ENCODE data around the gene CSTPP1.
"Not testable (repeated sequence)": the region's sequence is repeated elsewhere in the genome, so short reads cannot be mapped to it uniquely, and the experiment has no call there.

CSTPP1 gene

GRCh38 chr11:46961041-46961440 is 24.5 kb downstream of the CSTPP1 start:
- DNase-seq, result no peak

GRCh38 chr11:46961886-46962285 is 25.3 kb downstream of the CSTPP1 start:
- not testable (repeated sequence) for DNase-seq

GRCh38 chr11:46963844-46964243 is 27.3 kb downstream of the CSTPP1 start:
- no peak for DNase-seq

GRCh38 chr11:46966773-46967172 is 30.2 kb downstream of the CSTPP1 start:
- no peak for DNase-seq

GRCh38 chr11:46967962-46968361 is 31.4 kb downstream of the CSTPP1 start:
- DNase-seq, result peak; percentile 0

- no peak for DNase-seq
Observed at GRCh38 chr11:46969379-46969778, 32.8 kb downstream of the CSTPP1 start.

- no peak for DNase-seq
Observed at GRCh38 chr11:46970913-46971625, 34.5 kb downstream of the CSTPP1 start.

GRCh38 chr11:46972343-46972742 is 35.8 kb downstream of the CSTPP1 start:
- DNase-seq, result peak; percentile 63

- no peak for DNase-seq
Observed at GRCh38 chr11:46972821-46973220, 36.3 kb downstream of the CSTPP1 start.

- DNase-seq, result no peak
Observed at GRCh38 chr11:46976182-46976854, 39.8 kb downstream of the CSTPP1 start.

- DNase-seq, result no peak
Observed at GRCh38 chr11:46977038-46977813, 40.7 kb downstream of the CSTPP1 start.

- no peak for DNase-seq
Observed at GRCh38 chr11:46978005-46978491, 41.5 kb downstream of the CSTPP1 start.

- no peak for DNase-seq
Observed at GRCh38 chr11:46979358-46979757, 42.8 kb downstream of the CSTPP1 start.

GRCh38 chr11:46981436-46981835 is 44.9 kb downstream of the CSTPP1 start:
- no peak for DNase-seq

GRCh38 chr11:46982797-46983452 is 46.4 kb downstream of the CSTPP1 start:
- DNase-seq, result no peak

GRCh38 chr11:46983598-46983997 is 47.0 kb downstream of the CSTPP1 start:
- DNase-seq, result no peak

- DNase-seq, result no peak
Observed at GRCh38 chr11:46984548-46984947, 48.0 kb downstream of the CSTPP1 start.

GRCh38 chr11:46984987-46985386 is 48.4 kb downstream of the CSTPP1 start:
- DNase-seq, result no peak

GRCh38 chr11:46987183-46987582 is 50.6 kb downstream of the CSTPP1 start:
- no peak for DNase-seq

- not testable (repeated sequence) for DNase-seq
Observed at GRCh38 chr11:46989810-46990487, 53.4 kb downstream of the CSTPP1 start.

GRCh38 chr11:46991391-46991790 is 54.8 kb downstream of the CSTPP1 start:
- DNase-seq, result no peak

- DNase-seq, result not testable (repeated sequence)
Observed at GRCh38 chr11:46992386-46992785, 55.8 kb downstream of the CSTPP1 start.

Measured in MV-4-11 (cell line).